ENCODE measurements around the gene PTPRN2. TPM values are rescaled to one million over a fixed set of nuclear protein-coding genes. Genes with fewer than 3 reads are reported as not detected.

Gene PTPRN2
- total and polyA plus RNA-seq, 2 of the 8 experiments (the other 6 are each of a cell fraction or from before 2014, with no cell fraction given): 2.6 to 4.5 TPM

DNA sequence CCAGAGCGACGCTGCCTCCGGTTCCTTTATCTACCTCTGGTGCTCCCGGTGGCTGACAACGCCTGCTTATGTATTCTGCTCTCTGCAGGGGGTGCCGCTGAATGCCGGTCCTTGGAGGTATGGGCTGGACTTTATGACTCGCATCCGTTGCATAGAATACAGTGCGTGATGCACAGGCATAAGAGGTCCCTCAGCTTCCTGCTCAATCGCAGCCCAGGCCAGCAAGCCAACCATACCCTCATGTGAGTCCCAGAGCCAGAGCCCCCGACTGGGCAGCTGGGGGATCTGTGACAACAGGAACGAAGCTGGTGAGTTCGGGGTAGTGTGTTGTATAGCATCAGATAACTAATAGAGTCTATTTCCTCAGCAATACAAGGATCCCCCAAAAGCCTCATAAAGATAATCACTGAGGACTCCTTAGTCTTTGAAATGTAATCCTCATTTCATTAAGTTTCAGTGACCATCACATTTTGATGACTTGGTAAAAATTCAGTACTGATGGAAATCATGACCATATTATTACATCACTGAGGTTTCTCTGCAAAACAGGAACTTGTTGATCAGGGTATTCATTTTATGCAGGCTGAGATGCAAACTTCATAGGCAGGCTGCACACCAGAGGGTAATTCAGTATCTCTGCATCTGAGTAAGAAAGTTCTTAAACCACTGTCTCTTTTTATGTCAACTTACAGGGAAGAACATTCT is 607.8 kb downstream of the PTPRN2 start:
- Histone ChIP-seq H3K27me3 (replicated peaks in 1 of 4; ENCODE audit: control insufficient read depth in 3 of 4, extremely low read depth in 1 of 4, insufficient read depth in 3 of 4, low read length in 3 of 4) (no peaks in the 10 kb centered on the region), H3K9me3 (ENCODE audit: insufficient read depth in 2 of 2, low read depth in 1 of 2, low read length in 1 of 2) (peaks cover 9 to 17% of the 10 kb centered on the region in 2 experiments), H3K23ac (ENCODE audit: insufficient read length) (no peak overlapping the region), H4K20me1 (replicated peaks in 1 of 2; ENCODE audit: control insufficient read depth in 1 of 2, insufficient read depth in 2 of 2, low read length in 2 of 2) (no peaks in the 10 kb centered on the region), H3K4me3 (ENCODE audit: extremely low read depth in 1 of 4, insufficient read depth in 2 of 4, low read depth in 3 of 4, low read length in 4 of 4) (no peak overlapping the region), H4K91ac (replicated peaks; ENCODE audit: insufficient read length, low read length) (no peak overlapping the region), H3K56ac (replicated peaks; ENCODE audit: insufficient read length, low read depth, low read length) (no peak overlapping the region), H2AK5ac (ENCODE audit: low read depth, low read length) (no peak overlapping the region), H3K27ac (ENCODE audit: low read depth, low read length) (no peak overlapping the region), H2BK5ac (ENCODE audit: low read depth, low read length) (no peak overlapping the region), H2AFZ (ENCODE audit: low read length) (no peak overlapping the region), H2BK15ac (ENCODE audit: low read length) (no peak overlapping the region), H3K23me2 (ENCODE audit: low read depth, low read length) (no peaks in the 10 kb centered on the region), H2BK12ac (ENCODE audit: low read depth, low read length) (no peak overlapping the region), H4K5ac (ENCODE audit: insufficient read length, low read depth, low read length) (no peak overlapping the region), H2BK20ac (ENCODE audit: low read length) (no peak overlapping the region), H2BK120ac (replicated peaks; ENCODE audit: low read depth, low read length) (no peak overlapping the region), H3K79me1 (ENCODE audit: low read depth, low read length) (no peaks in the 10 kb centered on the region), H4K8ac (ENCODE audit: extremely low read depth, insufficient read depth, low read length) (no peak overlapping the region; the same call in 1 of the 2 replicates), H3K14ac (ENCODE audit: insufficient read length) (no peak overlapping the region), H3K79me2 (ENCODE audit: control insufficient read depth in 1 of 2, insufficient read depth in 2 of 2, low read length in 2 of 2) (no peaks in the 10 kb centered on the region), H3K36me3 (ENCODE audit: control insufficient read depth in 2 of 4, insufficient read depth in 4 of 4, low read length in 3 of 4) (no peaks in the 10 kb centered on the region), H3K4me1 (replicated peaks in 1 of 4; ENCODE audit: control insufficient read depth in 3 of 4, insufficient read depth in 4 of 4, low read length in 3 of 4) (peaks cover 0 to 12% (median 6%) of the 10 kb centered on the region in 4 experiments; a peak in 6 of 7 replicates), H3K9ac (replicated peaks in 1 of 4; ENCODE audit: extremely low read depth in 1 of 4, low read depth in 3 of 4, low read length in 3 of 4) (no peak overlapping the region), H3K4ac (replicated peaks; ENCODE audit: insufficient read length, low read depth, low read length) (no peak overlapping the region), H3K4me2 (ENCODE audit: insufficient read depth in 1 of 2, low read depth in 2 of 2, low read length in 2 of 2) (no peak overlapping the region), H3K18ac (ENCODE audit: extremely low read depth, low read length) (no peak overlapping the region)
- DNase-seq (ENCODE audit: low read depth in 1 of 2, low spot score in 2 of 2) (no peak), FAIRE-seq (no peak)
- POLR2A ChIA-PET (ENCODE audit: partially characterized antibody): no interaction called here
- 85% methylated on average over 11 of the region's 14 CpGs; no CpG with 5 or more reads in 1 of the 2 experiments for WGBS, 2 experiments (ENCODE audit: extremely low coverage in 1 of 2, insufficient coverage in 1 of 2, insufficient read length in 1 of 2, insufficient replicate concordance in 2 of 2, low coverage in 1 of 2, low lambda C conversion rate in 2 of 2, missing lambda C conversion rate in 1 of 2)
- TF ChIP-seq BRCA1 (IDR thresholded peaks at IDR 0.05; ENCODE audit: low read depth, low read length) (no peak), RAD21 (IDR thresholded peaks at IDR 0.05 in 1 of 2, conservative IDR thresholded peaks at IDR 0.05 in 1 of 2; ENCODE audit: low read depth in 2 of 2, low read length in 2 of 2) (no peak), CEBPB (IDR thresholded peaks at IDR 0.05; ENCODE audit: low read depth, low read length) (no peak), BCL11A (IDR thresholded peaks at IDR 0.05; ENCODE audit: low read depth in 2 of 2, low read length in 2 of 2) (no peak), ASH2L (IDR thresholded peaks at IDR 0.05; ENCODE audit: low read length) (no peak), HDAC6 (IDR thresholded peaks at IDR 0.05; ENCODE audit: low read depth, low read length) (no peak), PHF8 (conservative IDR thresholded peaks at IDR 0.05; ENCODE audit: low read depth, low read length) (no peak)
- CTCF ChIA-PET (ENCODE audit: partially characterized antibody): interaction anchor here (1.6 kb wide), 1 partner anchor 18 kb away, joined by 3 read pairs; no protein-coding TSS in a partner anchor

Measured in H1 (cell line).